Duodenal mucosa (tissue), 2 donors: ENCODE results near the gene REXO4.

Experiments
- H3K27ac ChIP-seq: one replicate; pipeline ENCODE4 v1.7.0; 2013; ENCODE audit warnings: low read depth, low read length
- H3K27me3 ChIP-seq, 2 donors: one replicate each; pipeline ENCODE4 v1.7.0; 2013; ENCODE audit warnings: low read length in 2 of 2, control low read depth in 1 of 2; ENCODE audit not compliant: insufficient read depth in 2 of 2, control insufficient read depth in 1 of 2
- H3K36me3 ChIP-seq, 2 donors: one replicate each; pipeline ENCODE4 v1.7.0; 2013; ENCODE audit warnings: low read length in 2 of 2, control low read depth in 1 of 2; ENCODE audit not compliant: insufficient read depth in 2 of 2, control insufficient read depth in 1 of 2
- H3K4me1 ChIP-seq, 2 donors: one replicate each; pipeline ENCODE4 v1.7.0; 2013; ENCODE audit warnings: low read length in 2 of 2, control low read depth in 1 of 2; ENCODE audit not compliant: insufficient read depth in 2 of 2, control insufficient read depth in 1 of 2
- H3K4me3 ChIP-seq, 2 donors: one replicate each; pipeline ENCODE4 v1.7.0; 2013; ENCODE audit warnings: low read length in 2 of 2, low read depth in 1 of 2
- H3K9ac ChIP-seq, 2 donors: one replicate each; pipeline ENCODE4 v1.7.0; 2013; ENCODE audit warnings: low read length in 2 of 2, low read depth in 1 of 2
- H3K9me3 ChIP-seq, 2 donors: one replicate each; pipeline ENCODE4 v1.7.0; 2013; ENCODE audit warnings: low read length in 2 of 2, control low read depth in 1 of 2; ENCODE audit not compliant: control insufficient read depth in 1 of 2

REXO4 gene

GRCh38 chr9:133424187-133424586 lies 6.4 kb upstream of the REXO4 start:
- no peak overlapping the region for H3K4me3 ChIP-seq
- H3K9ac ChIP-seq: no peak overlapping the region
- H3K9me3 ChIP-seq: no peaks in the 10 kb centered on the region
- H3K27ac ChIP-seq: no peak overlapping the region
- H3K27me3 ChIP-seq: peaks cover 4 to 6% of the 10 kb centered on the region in 2 donors
- H3K36me3 ChIP-seq: no peaks in the 10 kb centered on the region
- peaks cover 10 to 25% of the 10 kb centered on the region in 2 donors for H3K4me1 ChIP-seq

DNA sequence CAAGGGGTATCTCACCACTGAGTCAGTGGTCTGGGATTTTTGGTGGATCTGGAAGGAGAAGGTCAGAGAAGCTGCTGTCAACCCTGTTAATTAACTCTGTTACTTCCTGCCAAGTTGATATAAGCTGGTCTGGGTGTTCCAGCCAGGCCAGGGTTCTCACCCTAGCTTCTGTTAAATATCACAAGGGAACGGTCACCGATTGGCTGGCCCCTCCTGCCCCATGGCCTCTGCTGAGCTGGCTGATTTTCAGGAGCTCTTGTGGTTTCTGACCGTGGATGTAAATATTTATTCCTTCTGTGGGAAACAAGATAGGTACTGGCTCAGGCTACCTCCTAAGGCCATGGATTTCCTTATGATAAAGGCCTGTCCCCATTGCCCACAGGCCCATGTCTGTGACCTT lies 5.4 kb upstream of the REXO4 start:
- Histone ChIP-seq H3K9me3 (no peaks in the 10 kb centered on the region), H3K27ac (no peak overlapping the region), H3K9ac (no peak overlapping the region), H3K36me3 (no peaks in the 10 kb centered on the region), H3K4me3 (no peak overlapping the region), H3K4me1 (peaks cover 16 to 25% of the 10 kb centered on the region in 2 donors), H3K27me3 (peaks cover 3 to 6% of the 10 kb centered on the region in 2 donors)

DNA sequence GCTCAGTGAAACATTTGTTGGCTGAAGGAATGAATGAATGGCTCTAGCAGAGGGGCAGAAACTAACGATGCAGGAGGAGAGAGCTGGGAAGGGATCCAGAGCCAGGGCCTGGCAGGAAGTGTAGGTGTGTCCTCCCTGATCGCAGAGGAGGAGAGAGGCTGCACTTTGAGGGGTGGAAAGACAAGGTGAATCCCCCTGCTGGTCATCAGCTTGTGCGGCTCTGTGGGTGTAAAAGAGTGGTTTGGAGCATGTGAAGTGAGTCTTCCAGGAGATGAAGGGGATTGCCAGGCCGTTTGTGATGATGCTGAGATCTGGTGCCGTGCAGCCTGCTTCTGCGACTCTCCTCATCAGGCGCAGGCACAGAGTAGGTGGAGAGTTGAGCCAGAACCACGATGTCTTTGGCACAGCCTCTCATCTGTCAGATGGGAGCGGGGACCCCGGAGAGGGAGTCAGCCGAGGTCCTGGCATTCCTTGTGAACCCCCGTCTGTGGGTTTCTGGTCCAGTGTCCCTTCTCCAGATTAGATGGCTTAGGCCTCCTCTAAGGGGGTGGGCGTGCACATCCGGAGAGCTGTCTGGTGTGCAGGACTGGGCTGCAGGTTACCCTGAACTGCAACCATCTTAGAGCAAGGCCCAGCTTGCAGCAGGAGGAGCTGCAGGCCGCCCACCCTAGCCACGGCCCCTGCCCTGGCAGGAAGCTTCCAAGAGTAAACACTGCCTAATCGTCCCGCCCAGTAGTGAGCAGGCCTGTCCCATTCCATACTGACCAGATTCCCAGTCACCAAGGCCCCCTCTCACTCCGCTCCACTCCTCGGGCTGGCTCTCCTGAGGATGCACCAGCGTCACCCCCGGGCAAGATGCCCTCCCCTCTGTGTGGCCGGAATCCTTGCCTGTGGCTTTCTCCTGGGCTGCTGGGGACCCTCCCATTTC lies 4.1 kb upstream of the REXO4 start, which contains the start of gene ADAMTS13:
ADAMTS13 (plus strand) TSS at position 753 of the 928 bp plus-strand sequence; CDS start at position 830, 77 bp downstream.
- Histone ChIP-seq H3K27ac (no peak within 1 kb of the TSS), H3K9me3 (no peaks in the 10 kb centered on the region), H3K4me3 (no peak within 1 kb of the TSS), H3K36me3 (no peaks in the 10 kb centered on the region), H3K9ac (no peak within 1 kb of the TSS), H3K27me3 (no peaks in the 10 kb centered on the region), H3K4me1 (peaks cover 18 to 21% of the 10 kb centered on the region in 2 donors)

- Histone ChIP-seq H3K36me3 (no peaks in the 10 kb centered on the region), H3K9ac (no peak overlapping the region), H3K27ac (no peak overlapping the region), H3K9me3 (no peaks in the 10 kb centered on the region), H3K4me3 (no peak overlapping the region), H3K4me1 (peaks cover 21 to 26% of the 10 kb centered on the region in 2 donors), H3K27me3 (no peaks in the 10 kb centered on the region)
These were observed 2.6 kb upstream of the REXO4 start for GRCh38 chr9:133420392-133420827.

DNA sequence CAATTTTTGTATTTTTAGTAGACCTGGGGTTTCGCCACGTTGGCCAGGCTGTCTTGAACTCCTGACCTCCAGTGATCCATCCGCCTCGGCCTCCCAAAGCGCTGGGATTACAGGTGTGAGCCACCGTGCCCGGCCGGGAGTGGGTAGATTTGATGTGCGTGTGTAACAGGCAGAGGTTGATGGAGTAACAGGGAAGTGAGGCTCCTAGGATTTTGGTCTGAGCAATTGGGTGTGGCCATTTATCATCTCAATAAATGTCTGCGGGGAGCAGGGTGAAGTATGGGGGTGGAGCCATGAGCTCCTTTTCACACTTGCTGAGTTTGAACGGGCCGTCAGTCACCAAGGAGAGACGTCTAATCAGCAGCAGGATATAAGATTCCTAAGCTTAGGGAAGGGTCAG lies 1.2 kb upstream of the REXO4 start:
- Histone ChIP-seq H3K9ac (peak overlapping the region in 1 of 2 donors; percentile 72), H3K27ac (peak overlapping the region; percentile 55), H3K9me3 (no peaks in the 10 kb centered on the region), H3K27me3 (no peaks in the 10 kb centered on the region), H3K4me1 (peaks cover 21 to 26% of the 10 kb centered on the region in 2 donors), H3K36me3 (peaks cover 6 to 12% of the 10 kb centered on the region in 2 donors), H3K4me3 (peak overlapping the region; percentile 5 to 91)

GRCh38 chr9:133415170-133415569 lies 2.6 kb downstream of the REXO4 start:
- Histone ChIP-seq H3K9me3 (no peaks in the 10 kb centered on the region), H3K9ac (no peak overlapping the region), H3K27me3 (no peaks in the 10 kb centered on the region), H3K27ac (no peak overlapping the region), H3K4me3 (no peak overlapping the region), H3K4me1 (peaks cover 15 to 26% of the 10 kb centered on the region in 2 donors), H3K36me3 (peaks cover 19 to 48% of the 10 kb centered on the region in 2 donors)

- no peak overlapping the region for H3K9ac ChIP-seq
- H3K27ac ChIP-seq: no peak overlapping the region
- no peak overlapping the region for H3K4me3 ChIP-seq
- peaks cover 31 to 77% of the 10 kb centered on the region in 2 donors for H3K36me3 ChIP-seq
- peaks cover 0 to 4% of the 10 kb centered on the region in 2 donors for H3K4me1 ChIP-seq
- H3K27me3 ChIP-seq: no peaks in the 10 kb centered on the region
- no peaks in the 10 kb centered on the region for H3K9me3 ChIP-seq
These were observed 9.8 kb downstream of the REXO4 start for GRCh38 chr9:133408042-133408441.

DNA sequence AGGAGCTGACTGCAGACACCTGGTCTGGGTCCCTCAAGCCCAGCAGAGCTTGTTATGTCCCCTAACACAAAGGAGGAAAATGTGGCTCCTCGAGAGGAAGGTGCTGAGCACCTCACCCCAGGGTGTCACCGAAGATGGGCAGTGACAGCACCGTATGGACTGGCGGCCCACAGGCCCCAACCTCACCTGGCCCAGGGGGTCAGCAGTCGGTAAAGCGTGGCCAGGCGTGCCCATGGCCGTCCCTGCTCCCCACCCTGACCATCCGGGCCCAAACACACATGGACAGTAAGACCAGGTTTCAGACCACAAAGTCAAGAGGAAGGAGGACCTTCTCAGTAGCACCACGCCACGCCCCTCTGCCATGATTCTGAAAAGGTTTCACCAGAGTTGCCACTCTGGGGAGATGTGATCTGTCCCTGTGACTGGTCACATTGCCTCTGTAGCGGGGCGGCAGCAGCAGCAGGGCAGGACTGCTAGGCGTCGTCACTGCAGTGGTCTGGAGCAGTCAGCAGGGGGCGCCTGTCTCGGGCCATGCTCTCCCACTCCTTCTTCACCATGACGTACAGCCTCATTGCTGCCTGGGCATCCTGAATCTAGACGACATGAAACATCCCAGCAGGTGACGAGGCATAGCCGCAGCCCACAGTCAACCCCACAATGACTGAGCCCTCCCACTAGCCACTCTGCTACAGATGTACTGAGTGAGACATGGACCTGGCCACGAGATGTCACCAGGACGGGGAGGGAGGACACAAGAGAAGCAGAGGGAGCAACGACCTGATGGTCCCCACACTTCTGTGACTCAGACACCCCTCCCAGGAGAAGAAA lies 11.1 kb downstream of the REXO4 start:
- Histone ChIP-seq H3K4me1 (peaks cover 0 to 4% of the 10 kb centered on the region in 2 donors), H3K27me3 (no peaks in the 10 kb centered on the region), H3K36me3 (peaks cover 22 to 68% of the 10 kb centered on the region in 2 donors), H3K4me3 (no peak overlapping the region), H3K27ac (no peak overlapping the region), H3K9ac (no peak overlapping the region), H3K9me3 (no peaks in the 10 kb centered on the region)

DNA sequence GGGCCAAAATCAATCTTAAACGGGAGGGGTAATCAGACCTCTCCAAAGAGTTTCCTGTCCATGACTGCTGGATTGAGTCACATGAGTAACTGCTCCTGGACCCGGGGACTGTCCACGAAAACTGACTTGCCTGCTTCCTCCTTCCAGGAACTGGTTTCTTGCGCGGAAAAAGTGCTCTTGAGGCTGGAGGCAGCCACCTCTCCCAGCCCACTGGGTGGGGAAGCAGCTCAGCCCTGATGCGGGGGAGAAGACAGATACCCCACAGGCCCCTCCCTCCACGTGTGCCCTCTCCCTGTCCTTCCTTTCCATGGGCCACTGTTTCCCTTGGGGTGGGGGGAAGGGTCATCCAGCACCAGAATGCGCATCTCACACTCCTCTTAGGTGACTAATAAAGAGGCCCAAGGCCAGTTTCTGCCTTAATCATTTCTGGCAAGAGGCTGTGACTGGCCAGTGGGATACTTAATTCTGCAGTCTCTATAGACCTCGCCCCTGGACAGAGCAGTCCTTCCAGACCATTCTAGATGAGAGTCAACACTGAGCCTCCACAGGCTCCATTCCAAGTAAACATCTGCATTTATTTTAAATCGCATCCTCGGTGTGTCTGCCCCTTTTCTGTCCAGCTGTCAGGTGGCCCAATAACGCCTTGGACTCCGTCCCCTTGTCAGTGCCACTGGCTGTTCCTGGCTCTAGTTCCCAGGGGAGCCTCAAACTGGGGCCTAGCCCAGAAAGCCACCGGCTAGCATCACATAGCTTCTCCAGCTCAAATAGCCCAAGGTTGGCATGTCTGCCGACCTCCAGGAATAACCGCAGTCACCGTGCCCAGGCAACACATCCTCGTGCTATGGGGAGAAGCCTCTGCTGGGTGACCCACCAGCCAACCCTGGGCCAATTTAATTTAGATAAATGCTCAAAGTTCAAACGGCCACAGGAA lies 12.0 kb downstream of the REXO4 start:
- Histone ChIP-seq H3K36me3 (peaks cover 22 to 60% of the 10 kb centered on the region in 2 donors), H3K4me3 (no peak overlapping the region), H3K9me3 (no peaks in the 10 kb centered on the region), H3K27ac (no peak overlapping the region), H3K4me1 (peaks cover 0 to 4% of the 10 kb centered on the region in 2 donors), H3K9ac (no peak overlapping the region), H3K27me3 (no peaks in the 10 kb centered on the region)
